GM18867 (cell line): ENCODE results near the gene NELFB.

ENCODE experiments used
- ATAC-seq: cut with Tn5 transposase; IDR thresholded peaks from one replicate; pipeline ENCODE4 v1.9.1; 2021; ENCODE audit warnings: mild to moderate bottlenecking, moderate library complexity; ENCODE audit not compliant: unreplicated experiment

NELFB gene

DNA sequence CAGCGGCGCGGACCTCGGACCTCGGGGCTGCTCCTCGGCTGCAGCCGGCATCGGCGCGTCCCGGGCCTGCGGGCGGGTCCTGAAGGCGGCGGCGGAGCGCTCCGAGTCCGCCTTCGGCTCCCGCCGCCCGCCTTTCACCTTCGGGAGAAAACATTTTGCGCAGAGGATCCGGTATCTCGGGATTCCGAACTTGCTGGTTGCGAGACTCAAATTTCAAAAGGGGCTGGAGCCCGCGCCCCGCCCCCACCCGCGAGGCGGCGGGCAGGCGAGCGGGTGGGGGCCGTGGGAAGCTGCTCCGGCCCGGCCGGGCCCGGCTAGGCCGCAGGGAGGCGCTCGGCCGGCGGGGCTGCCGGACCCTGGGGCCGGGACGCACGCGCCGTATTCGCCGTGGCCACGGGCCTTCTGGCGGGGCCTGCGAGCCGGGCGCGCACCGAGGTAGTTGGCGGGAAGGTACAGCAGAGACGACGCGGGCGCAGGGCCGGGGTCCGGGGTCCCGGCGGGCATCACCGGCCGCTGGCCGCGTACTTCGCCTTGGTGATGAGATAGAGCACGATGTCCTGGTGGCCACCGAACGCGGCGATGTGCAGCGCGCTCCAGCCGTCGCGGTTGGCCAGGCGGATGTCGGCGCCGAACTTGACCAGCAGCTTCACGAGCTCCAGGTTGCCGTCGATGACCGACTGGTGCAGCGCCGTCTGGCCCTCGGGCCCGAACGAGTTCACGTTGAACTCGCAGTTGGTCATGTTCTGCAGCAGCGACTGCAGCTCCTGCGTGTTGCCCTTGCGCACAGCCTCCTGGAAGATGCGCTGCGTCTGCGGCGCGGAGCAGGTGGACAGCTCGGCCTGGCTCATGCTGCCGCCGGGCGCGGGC lies 46.2 kb downstream of the NELFB start:
- peak; percentile 13 for ATAC-seq

DNA sequence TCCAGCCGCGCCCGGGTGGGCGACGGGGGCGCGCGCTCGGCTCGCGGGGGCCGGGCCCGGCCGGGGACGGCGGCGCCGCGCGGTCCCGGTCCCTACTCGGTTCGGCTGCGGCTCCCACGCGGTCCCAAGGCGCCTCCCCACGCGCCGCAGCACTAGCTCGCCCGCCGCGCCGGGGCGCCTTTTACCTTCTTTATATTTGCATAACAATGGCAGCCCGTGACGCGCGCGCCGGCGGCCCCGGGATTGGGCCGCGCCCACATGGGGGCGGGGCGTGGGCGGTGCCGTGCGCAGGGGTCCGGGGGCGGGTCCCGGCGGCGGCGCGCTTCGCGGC lies 47.0 kb downstream of the NELFB start, which contains the start of gene NRARP:
Gene NRARP, minus strand, starts transcription at position 154 of the 331 bp plus-strand sequence. CDS start 343 bp downstream, outside the sequence.
- peak; percentile 70 for ATAC-seq

DNA sequence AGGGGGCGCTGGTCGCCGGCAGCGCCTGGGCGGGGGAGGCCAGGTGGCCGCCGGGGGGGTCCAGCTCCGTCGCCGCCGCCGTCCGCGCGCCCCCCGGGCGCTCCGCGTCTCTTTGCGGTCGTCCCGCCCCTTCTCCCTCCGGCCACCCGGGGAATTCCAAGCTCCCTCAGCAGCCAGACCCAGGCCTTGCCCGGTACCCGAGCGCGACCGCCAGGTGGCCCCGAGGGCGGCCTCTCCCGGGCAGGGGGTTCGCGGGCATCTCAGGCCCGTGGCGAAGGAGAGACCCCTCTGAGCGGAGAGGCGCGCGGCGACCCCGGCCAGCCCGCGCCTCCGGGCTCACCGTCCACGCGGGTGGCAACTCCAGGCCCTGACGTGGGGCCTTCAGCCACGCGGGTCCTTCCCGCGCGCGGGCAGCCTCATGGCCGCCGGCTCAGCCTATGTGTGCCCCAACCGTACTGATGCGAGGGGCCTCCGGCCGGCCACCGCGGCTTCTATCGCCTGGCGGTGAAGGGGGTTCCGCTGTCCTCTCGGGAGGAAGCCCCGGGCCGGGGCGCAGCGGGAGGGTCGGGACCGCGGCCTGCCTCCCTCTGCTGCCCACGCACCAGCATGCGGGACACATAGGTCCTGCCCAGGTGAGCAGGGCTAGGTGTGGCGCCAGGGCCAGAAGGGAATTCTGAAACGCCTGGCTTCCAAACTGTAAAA lies 47.5 kb downstream of the NELFB start:
- ATAC-seq: peak; percentile 42

DNA sequence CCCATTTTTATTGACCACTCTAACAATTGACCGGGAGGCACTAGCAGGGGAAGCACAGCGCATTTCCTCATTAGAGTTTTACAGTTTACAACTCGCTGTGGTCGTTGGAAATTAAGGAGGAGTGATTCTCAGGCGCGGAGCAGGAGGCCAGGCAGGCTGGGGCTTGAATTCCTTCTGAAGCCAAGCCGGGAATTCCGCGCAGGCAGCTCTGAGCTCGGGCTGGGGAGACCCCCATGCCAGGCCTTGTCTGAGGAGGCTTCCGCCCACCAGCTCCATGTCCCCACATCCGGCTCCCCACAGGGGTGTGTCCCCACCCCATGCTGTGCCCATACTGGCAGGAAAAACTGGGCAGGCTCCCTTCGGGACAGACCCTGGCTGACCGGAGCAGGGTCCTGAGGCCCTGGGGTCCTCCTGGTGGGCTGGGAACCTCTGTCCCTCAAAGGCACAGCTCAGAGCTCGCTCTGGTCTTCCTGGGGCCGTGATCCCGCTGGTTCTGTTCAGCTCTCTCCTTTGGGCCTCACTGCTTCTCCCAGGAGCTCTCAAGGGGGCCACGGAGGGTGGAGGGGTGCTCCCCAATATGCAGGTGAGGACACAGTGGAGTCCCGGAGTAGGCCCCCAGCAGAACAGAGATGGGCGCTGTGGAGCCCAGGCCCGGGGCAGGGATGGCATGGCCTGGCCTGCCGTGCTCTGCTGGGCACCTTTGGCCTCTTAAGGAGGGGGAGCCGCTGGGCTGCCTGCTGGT lies 48.2 kb downstream of the NELFB start:
- no peak for ATAC-seq

DNA sequence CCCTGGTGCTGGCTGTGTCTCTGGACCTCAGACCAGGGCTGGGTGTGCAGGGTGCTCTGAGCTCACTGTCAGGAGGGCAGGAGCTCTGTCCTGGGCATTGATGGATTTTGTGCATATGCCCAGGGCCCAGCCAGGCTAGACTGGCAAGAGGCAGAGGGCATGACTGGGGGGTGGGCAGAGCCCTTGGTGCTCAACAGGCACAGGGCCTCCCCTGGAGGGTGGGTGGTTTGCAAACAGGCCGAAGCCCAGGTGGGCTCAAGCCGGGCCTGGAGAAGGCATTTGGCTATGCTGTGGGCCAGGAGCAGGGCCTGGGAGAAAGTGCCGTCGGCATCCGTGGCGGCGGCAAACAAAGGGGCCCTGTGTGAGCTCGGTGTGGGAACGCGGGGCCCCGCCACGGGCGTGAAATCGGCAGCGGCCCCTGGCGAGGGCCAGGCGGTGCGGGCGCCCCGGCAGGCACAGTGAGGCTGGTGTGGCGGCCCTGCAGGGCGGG lies 48.8 kb downstream of the NELFB start:
- ATAC-seq: no peak

DNA sequence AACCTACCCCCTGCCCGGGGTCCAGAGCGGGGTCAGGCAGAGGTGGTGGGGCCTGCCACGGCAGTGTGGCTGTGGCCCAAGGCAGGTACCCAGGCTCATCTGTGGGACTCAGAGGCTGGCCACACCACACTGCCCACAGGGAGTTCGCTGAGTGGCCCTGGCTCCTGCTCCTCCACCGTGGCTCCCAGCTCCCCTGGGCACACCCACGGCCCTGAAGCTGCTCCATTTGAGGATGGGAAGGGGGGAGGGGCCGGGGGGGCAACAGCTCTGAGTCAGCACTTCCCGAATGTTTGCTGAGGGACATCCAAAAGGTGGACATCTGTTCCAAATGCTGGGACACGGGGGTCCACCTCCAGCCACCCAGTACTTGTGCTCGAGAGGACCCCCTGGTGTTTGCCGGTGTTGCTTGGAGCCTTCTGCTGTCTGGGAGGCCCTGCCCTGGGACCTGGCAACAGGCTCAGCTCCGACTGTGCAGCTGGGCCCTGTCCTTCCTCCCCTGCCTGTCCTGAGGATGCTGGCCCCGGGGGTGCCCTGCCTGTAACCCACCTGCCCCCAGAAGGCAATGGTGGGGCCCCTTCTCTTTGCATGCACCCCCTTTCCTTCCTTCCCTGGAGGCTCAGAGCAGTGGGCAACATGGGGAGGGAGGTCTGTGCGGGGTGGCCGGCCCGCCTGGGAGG lies 49.4 kb downstream of the NELFB start:
- ATAC-seq: no peak

DNA sequence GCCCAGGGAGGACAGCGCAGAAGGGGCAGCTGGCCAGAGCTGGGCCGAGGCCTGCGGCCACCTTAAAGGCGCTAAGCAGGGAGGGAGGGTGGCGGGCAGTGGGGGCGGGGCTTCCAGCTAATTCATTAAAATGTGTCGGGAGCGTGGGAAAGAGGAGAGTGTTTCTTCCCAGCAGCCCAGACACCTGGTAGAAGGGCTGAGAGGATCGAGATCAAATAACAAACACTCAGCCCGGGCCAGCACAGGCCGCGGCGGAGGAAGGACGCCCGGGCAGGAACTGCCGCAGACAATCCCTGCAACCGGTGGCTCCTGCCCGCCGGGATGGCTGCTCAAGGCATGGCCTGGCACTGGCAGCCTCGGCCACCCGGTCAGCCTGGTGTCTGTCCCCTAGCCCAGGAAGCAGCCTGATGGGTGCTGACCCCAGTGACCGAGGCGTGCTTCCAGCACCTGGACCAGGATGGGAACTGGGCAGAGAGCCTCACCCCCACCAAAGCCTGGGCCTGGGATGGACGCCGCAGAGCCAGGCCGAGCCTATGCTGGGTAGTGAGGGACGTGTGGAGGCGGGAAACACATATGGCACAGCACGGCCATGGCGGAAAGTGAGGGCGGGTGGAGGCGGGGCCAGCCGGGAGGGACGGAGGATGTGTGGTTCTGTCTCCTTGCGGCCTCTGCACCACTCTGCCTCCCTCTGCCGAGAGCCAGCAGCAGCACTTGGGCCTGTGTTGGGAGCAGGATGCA lies 50.1 kb downstream of the NELFB start:
- no peak for ATAC-seq

DNA sequence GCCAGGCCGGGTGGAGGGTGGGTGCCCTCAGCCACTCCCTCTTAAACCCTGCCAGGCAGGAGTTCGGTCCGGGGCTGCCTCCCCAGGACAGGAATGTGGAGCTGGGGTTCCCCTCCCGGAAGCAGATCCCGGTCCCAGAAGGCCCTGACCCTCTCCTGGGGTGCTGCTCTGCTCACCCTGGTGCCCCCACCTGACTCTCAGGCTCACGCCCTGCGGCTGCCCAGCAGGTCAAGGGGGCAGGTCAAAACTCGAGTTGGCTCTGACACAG lies 50.6 kb downstream of the NELFB start:
- ATAC-seq: no peak

DNA sequence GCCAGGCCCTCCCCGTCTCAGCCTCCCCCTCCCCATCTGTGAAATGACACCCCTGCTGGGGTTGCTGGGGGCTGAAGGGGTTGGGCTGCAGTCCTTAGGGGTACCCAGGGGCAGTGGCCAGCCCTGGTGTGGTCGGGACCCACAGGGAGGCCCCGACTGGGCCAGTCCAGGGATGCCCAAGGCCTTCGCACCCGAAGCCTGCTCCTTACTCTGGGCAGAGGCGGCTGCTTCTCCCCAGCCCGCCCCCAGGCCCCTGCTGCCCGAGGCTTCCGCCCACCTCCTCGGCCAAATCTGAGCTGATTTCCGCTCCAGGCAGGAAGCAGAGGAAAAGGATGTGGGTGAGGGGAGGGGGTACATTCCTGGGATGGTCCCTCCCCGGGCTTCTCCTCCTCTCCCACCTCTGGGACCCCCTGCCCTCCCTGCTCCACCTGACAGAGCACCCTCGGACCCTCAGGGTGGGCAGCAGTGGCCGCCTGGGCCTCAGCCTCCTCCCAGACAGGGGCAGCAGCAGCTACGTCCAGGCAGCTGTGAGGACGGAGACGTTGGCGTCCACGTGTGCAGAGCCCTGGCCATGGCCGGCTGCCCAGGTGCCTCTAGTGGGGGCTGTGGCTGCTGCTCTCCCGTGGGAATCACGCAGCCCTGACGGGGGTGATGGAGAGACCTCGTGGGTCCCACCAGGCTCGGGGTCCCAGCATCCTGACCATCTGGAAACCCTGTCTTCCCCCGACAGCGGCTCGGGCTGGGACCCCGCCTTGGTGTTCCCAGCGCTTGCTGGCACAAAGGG lies 51.1 kb downstream of the NELFB start:
- no peak for ATAC-seq

DNA sequence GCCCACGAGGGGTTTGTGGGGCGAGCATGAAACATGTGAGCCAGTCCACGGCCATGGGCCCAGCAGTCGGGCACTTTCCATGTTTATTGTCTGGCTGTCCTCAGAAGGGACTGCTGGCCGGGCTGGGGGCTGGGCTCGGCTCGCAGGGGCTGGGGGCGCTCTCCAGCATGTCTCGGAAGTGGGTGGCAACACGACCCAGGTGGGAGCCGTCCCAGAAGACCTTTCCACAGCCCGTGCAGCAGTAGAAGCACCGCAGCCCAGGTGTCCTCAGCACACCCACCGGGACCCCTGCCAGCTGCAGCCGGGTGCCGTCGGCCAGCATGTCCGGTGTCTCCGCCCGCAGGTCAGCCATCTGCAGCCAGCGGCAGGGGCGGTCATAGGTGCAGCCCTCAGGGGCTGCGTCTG lies 51.7 kb downstream of the NELFB start:
- no peak for ATAC-seq

DNA sequence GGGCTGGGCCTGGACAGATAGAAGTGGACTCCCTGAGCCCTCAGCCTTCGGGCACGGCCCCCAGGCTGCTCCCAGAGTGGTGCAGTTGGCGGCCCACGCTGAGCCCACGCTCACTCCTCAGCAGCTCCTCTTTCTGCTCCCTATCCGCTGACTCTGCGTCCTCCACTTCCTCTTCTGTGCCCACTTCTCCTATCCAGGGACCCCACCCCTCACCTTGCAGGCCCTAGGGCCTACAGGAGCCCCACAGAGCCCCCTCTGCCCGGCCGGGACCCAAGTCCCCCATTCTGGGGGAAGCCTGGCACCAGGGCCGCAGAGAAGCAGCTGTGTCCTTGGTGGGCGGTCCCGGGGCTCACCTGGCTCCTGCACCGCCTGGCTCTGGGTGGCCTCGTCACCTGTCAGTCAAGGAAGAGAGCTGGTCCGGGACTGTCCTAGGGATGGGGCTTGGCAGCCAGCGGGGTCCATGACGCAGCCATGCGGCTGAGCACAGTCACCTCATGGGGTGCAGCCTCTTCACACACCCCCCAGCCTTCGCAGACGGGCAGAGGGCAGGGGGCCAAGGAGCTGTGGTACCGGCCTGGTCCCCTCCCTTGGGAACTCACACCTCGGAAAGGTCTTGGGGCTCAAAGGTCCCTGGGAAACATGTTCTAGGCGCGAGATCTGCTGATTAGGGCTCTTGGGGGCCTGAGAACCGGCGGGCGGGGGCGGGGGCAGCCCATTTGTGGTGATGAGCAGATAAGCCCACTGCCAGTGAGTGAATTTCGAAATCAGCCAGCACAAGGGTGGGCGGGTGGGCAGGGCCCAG lies 52.3 kb downstream of the NELFB start:
- ATAC-seq: no peak

DNA sequence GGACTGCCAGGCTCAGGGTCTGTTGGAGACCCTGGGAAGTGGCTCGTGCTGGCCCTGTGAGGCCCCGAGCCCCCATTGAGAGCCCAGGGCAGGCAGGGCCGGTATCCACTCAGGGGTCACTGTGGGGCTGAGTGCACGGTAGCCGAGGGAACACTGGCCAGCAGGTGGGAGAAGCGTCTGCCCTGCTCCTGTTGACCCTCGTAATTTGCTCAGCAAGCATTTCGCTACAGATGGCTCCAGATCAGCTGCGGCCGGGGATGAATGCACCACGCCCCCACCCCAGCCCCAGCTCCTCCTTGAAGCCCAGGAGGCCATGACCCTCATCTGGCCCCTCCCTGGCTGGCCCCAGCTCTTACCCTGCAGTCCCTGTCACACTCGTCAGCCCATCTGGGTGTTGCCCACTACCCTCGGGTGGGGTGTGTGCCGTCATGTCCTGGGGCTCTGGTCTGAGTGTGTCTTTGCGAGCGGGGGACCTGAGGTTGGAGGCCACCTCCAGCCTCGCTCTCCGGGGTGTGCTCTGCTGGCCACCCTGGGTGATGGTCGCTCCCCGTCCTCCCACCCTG lies 53.0 kb downstream of the NELFB start:
- no peak for ATAC-seq

DNA sequence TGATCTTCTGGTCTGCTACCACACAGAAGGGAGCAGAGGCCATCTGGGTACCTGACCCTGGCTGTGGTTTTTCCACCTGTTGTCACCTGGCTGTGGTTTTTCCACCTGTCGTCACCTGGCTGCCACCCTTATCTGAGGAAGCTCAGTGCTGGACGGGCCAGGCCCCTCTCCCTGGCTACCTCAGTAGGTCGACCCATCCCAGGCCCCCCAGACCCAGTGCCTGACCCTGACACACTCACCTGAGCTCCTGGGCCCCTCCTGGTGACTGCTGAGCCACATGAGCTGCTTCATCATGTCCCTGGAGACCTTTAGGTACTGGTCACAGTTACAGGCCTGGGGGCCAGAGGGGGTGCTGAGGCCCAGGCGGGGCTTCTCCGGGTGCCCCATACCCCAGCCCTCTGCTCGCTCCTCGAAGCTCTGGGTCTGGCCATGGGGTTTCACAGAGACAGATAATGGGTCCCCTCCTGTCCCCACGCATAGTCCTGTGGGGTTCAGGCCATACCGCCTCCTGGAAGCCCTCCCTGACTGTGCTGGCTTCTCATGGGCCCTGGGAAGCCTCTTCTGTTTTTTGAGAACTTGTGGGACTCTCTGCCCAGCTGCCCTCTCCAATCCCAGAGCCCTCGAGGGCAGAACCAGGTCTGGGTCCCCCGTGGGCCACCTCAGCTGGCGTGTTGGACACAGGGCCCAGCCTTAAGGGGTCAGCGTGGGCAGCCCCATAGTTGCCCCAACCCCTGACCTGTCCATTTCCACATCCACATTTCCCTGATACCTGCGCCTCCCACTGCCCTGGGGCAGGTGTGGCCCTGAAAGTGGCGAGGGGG lies 54.5 kb downstream of the NELFB start:
- no peak for ATAC-seq

DNA sequence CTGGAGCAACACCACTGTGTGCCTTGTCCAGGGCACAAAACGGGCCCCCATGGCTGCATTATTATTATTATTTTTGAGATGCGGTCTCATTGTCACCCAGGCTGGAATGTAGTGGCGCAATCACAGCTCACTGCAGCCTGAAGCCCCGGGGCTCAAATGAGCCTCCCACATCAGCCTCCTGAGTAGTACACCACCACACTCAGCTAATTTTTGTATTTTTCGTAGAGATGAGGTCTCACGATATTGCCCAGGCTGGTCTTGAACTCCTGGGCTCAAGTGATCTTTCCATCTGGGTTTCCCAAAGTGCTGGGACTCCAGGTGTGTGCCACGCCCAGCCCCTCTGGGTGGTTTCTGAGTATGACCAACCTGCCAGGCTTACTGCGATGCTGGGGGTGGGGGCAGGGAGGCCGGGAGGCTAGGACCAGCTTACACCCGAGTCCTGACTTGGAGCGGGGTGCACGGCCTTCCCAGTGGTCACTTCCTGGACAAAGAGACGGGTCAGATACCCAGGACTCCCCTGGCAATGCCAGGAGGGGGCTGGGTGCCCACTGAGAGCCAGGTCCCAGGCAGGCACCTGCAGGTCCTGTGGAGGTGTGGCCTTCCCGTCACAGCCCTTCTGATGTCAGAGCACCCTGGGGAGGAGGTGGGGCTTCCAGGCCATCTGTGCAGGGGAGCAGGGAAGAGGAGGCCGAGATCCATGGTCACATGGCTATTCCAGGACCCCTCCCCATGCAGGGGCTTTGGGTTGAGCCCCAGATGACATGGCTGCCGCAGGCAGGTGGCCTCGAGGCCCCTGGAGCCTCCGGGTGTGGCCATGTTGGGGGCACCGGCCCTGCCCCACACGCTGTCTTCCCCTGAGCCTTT lies 55.3 kb downstream of the NELFB start:
- no peak for ATAC-seq

DNA sequence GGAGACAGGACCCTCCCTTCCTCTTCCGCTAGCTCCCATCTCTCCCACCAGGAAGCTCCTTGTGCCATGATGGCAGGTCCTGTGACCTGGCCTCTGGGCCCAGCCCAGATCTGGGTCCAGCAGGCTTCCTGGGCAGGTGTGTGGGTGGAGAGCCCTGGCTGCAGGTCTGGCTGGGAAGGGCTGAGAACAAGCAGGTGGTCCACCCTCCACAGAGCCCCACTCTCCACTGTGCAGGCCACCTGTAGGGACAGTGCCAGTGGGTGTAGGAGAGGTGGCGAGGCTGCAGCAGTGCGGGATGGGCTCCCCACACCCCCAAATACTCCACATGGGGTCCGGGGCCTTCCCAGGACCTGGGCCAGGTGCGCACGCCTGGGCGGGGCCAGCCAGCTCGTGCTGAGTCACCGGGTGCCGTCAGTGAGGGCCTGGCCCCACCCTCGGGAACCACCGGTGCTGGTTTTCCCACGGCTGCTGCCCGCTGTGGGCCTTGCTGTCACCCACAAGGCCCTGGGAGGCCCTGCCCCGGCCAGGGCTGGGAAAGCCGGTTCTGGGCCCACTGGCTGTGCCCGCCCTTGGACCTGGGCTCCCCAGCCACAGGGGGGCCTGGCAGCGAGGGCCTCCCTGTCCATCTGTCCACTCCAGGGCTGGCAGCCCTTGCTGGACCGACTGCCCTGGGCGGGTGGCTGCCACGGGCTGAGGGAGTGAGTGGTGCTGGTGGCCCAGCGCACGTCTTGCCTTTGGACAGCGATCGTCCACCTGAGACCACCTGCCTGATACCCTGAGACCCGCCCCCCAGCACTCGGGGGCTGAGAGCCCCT lies 56.3 kb downstream of the NELFB start:
- no peak for ATAC-seq
